ENCODE results near the gene HIBCH.
"Not testable (repeated sequence)": the region's sequence is repeated elsewhere in the genome, so short reads cannot be mapped to it uniquely, and the experiment has no call there.

Gene HIBCH

GRCh38 chr2:190308031-190308430 is 11.6 kb downstream of the HIBCH start:
- DNase-seq (ENCODE audit: low read depth) = no peak

GRCh38 chr2:190304404-190304803 is 15.2 kb downstream of the HIBCH start:
- no peak for DNase-seq (ENCODE audit: low read depth)

- no peak for DNase-seq (ENCODE audit: low read depth)
These were observed 16.0 kb downstream of the HIBCH start for GRCh38 chr2:190303647-190304046.

- DNase-seq (ENCODE audit: low read depth) = no peak
These were observed 17.6 kb downstream of the HIBCH start for GRCh38 chr2:190302052-190302451.

- DNase-seq (ENCODE audit: low read depth) = no peak
These were observed 18.6 kb downstream of the HIBCH start for GRCh38 chr2:190301032-190301431.

GRCh38 chr2:190297880-190298279 is 21.7 kb downstream of the HIBCH start:
- not testable (repeated sequence) for DNase-seq (ENCODE audit: low read depth)

- DNase-seq (ENCODE audit: low read depth) = no peak
These were observed 35.8 kb downstream of the HIBCH start for GRCh38 chr2:190283783-190284182.

GRCh38 chr2:190280565-190281350 is 38.9 kb downstream of the HIBCH start:
- DNase-seq (ENCODE audit: low read depth) = no peak

GRCh38 chr2:190279256-190280134 is 40.1 kb downstream of the HIBCH start:
- DNase-seq (ENCODE audit: low read depth) = not testable (repeated sequence)

- no peak for DNase-seq (ENCODE audit: low read depth)
These were observed 42.2 kb downstream of the HIBCH start for GRCh38 chr2:190277234-190278112.

- no peak for DNase-seq (ENCODE audit: low read depth)
These were observed 47.2 kb downstream of the HIBCH start for GRCh38 chr2:190272457-190272842.

GRCh38 chr2:190271783-190272456 is 47.7 kb downstream of the HIBCH start:
- no peak for DNase-seq (ENCODE audit: low read depth)

- DNase-seq (ENCODE audit: low read depth) = no peak
These were observed 49.3 kb downstream of the HIBCH start for GRCh38 chr2:190270298-190270697.

- DNase-seq (ENCODE audit: low read depth) = not testable (repeated sequence)
These were observed 49.9 kb downstream of the HIBCH start for GRCh38 chr2:190269699-190270098.

- DNase-seq (ENCODE audit: low read depth) = no peak
These were observed 52.3 kb downstream of the HIBCH start for GRCh38 chr2:190267302-190267701.

GRCh38 chr2:190266314-190266713 is 53.3 kb downstream of the HIBCH start:
- no peak for DNase-seq (ENCODE audit: low read depth)

- DNase-seq (ENCODE audit: low read depth) = no peak
These were observed 57.8 kb downstream of the HIBCH start for GRCh38 chr2:190261851-190262250.

GRCh38 chr2:190256087-190256486 is 63.5 kb downstream of the HIBCH start:
- DNase-seq (ENCODE audit: low read depth) = no peak

- no peak for DNase-seq (ENCODE audit: low read depth)
These were observed 64.0 kb downstream of the HIBCH start for GRCh38 chr2:190255676-190256075.

- DNase-seq (ENCODE audit: low read depth) = no peak
These were observed 65.4 kb downstream of the HIBCH start for GRCh38 chr2:190254063-190254850.

GRCh38 chr2:190250421-190250820 is 69.2 kb downstream of the HIBCH start:
- no peak for DNase-seq (ENCODE audit: low read depth)
